HepG2 (cell line): ENCODE results near the gene CORO7.

Experiments
- HNRNPK ChIP-seq: fragments of 200-400 bp; formaldehyde crosslinking; IDR thresholded peaks from 2 replicates; pipeline ENCODE4 v1.6.1; 2018; ENCODE audit warnings: low read length, low read depth, moderate library complexity, mild to moderate bottlenecking; ENCODE audit not compliant: poor library complexity, severe bottlenecking
- MTA3 ChIP-seq: sonication (generic); formaldehyde crosslinking; IDR thresholded peaks from 2 replicates; pipeline ENCODE4 v1.4.0; 2020; ENCODE audit warnings: missing genetic modification reagents
- NR2F2 ChIP-seq: IDR thresholded peaks from 2 replicates; pipeline ENCODE4 v1.6.1; 2012; ENCODE audit warnings: low read depth, inconsistent platforms, borderline replicate concordance
- POLR2AphosphoS5 ChIP-seq: IDR thresholded peaks from 2 replicates; pipeline ENCODE4 v1.6.1; 2012; ENCODE audit warnings: low read depth, low read length
- ZBTB8A ChIP-seq: sonication (generic); formaldehyde crosslinking; IDR thresholded peaks from 2 replicates; pipeline ENCODE4 v1.4.0; 2020; ENCODE audit warnings: mild to moderate bottlenecking, low read depth, missing genetic modification reagents, borderline replicate concordance

- TF ChIP-seq MTA3 (CRISPR knock-in tag) (no peak), NR2F2 (no peak), POLR2AphosphoS5 (no peak), ZBTB8A (CRISPR knock-in tag) (no peak), HNRNPK (no peak)
These were observed 53.8 kb downstream of the CORO7 start for GRCh38 chr16:4362476-4363135.
